ENCODE results near the gene TDRD10. TPM values are rescaled to one million over a fixed set of nuclear protein-coding genes. Genes with fewer than 3 reads are reported as not detected.

The TDRD10 gene
- total and polyA plus RNA-seq, 2 of the 8 experiments (the other 6 are each of a cell fraction or from before 2014, with no cell fraction given): 0.15 to 0.27 TPM

- Histone ChIP-seq H3K79me2 (ENCODE audit: control insufficient read depth in 1 of 2, insufficient read depth in 2 of 2, low read length in 2 of 2) (no peaks in the 10 kb centered on the region), H3K4ac (replicated peaks; ENCODE audit: insufficient read length, low read depth, low read length) (no peak overlapping the region), H2BK15ac (ENCODE audit: low read length) (no peak overlapping the region), H3K18ac (ENCODE audit: extremely low read depth, low read length) (no peak overlapping the region), H2BK20ac (ENCODE audit: low read length) (no peak overlapping the region), H3K56ac (replicated peaks; ENCODE audit: insufficient read length, low read depth, low read length) (no peak overlapping the region), H2AK5ac (ENCODE audit: low read depth, low read length) (no peak overlapping the region), H3K9ac (replicated peaks in 1 of 4; ENCODE audit: extremely low read depth in 1 of 4, low read depth in 3 of 4, low read length in 3 of 4) (no peak overlapping the region), H3K4me3 (ENCODE audit: extremely low read depth in 1 of 4, insufficient read depth in 2 of 4, low read depth in 3 of 4, low read length in 4 of 4) (no peak overlapping the region), H4K8ac (ENCODE audit: extremely low read depth, insufficient read depth, low read length) (no peak overlapping the region), H2AFZ (ENCODE audit: low read length) (no peak overlapping the region), H3K27ac (ENCODE audit: low read depth, low read length) (no peak overlapping the region), H3K4me1 (replicated peaks in 1 of 4; ENCODE audit: control insufficient read depth in 3 of 4, insufficient read depth in 4 of 4, low read length in 3 of 4) (peaks cover 0 to 4% (median 1%) of the 10 kb centered on the region in 4 experiments; a peak in 2 of 7 replicates), H3K23ac (ENCODE audit: insufficient read length) (no peak overlapping the region), H4K20me1 (replicated peaks in 1 of 2; ENCODE audit: control insufficient read depth in 1 of 2, insufficient read depth in 2 of 2, low read length in 2 of 2) (no peaks in the 10 kb centered on the region), H2BK5ac (ENCODE audit: low read depth, low read length) (no peak overlapping the region), H2BK12ac (ENCODE audit: low read depth, low read length) (no peak overlapping the region), H2BK120ac (replicated peaks; ENCODE audit: low read depth, low read length) (no peak overlapping the region), H4K5ac (ENCODE audit: insufficient read length, low read depth, low read length) (no peak overlapping the region), H3K4me2 (ENCODE audit: insufficient read depth in 1 of 2, low read depth in 2 of 2, low read length in 2 of 2) (no peak overlapping the region), H3K9me3 (ENCODE audit: insufficient read depth in 2 of 2, low read depth in 1 of 2, low read length in 1 of 2) (no peaks in the 10 kb centered on the region), H3K14ac (ENCODE audit: insufficient read length) (no peak overlapping the region), H3K36me3 (ENCODE audit: control insufficient read depth in 2 of 4, insufficient read depth in 4 of 4, low read length in 3 of 4) (no peaks in the 10 kb centered on the region), H3K79me1 (ENCODE audit: low read depth, low read length) (no peaks in the 10 kb centered on the region), H3K27me3 (replicated peaks in 1 of 4; ENCODE audit: control insufficient read depth in 3 of 4, extremely low read depth in 1 of 4, insufficient read depth in 3 of 4, low read length in 3 of 4) (no peaks in the 10 kb centered on the region), H4K91ac (replicated peaks; ENCODE audit: insufficient read length, low read length) (no peak overlapping the region), H3K23me2 (ENCODE audit: low read depth, low read length) (no peaks in the 10 kb centered on the region)
- CTCF ChIA-PET (ENCODE audit: partially characterized antibody): interaction anchor here (0.7 to 2.0 kb wide), 5 partner anchors 11 to 234 kb away, joined by 3 to 8 read pairs (median 5); no protein-coding TSS in a partner anchor
- DNase-seq (ENCODE audit: low read depth in 1 of 2, low spot score in 2 of 2): no peak
- 84% methylated on average over 4 of the region's 4 CpGs; no CpG with 5 or more reads in 1 of the 2 experiments for WGBS, 2 experiments (ENCODE audit: extremely low coverage in 1 of 2, insufficient coverage in 1 of 2, insufficient read length in 1 of 2, insufficient replicate concordance in 2 of 2, low coverage in 1 of 2, low lambda C conversion rate in 2 of 2, missing lambda C conversion rate in 1 of 2)
- POLR2A ChIA-PET (ENCODE audit: partially characterized antibody): no interaction called here
- FAIRE-seq: no peak
- no peak for TF ChIP-seq CREB1 (IDR thresholded peaks at IDR 0.05)
Observed at GRCh38 chr1:154492115-154492514, 9.9 kb upstream of the TDRD10 start.

All from H1 (cell line).